Epithelial cell of prostate (primary cell): ENCODE measurements around the gene CCN6.
"Not testable (repeated sequence)": the region's sequence is repeated elsewhere in the genome, so short reads cannot be mapped to it uniquely, and the experiment has no call there.

Source experiments
- DNase-seq: peaks from one replicate; pipeline ENCODE4 v3.0.0-alpha.2; 2011; ENCODE audit warnings: low read depth, low spot score
- H3K27ac ChIP-seq: fragments of 450-650 bp; 2 replicates; pipeline ENCODE4 v1.5.1; 2017; ENCODE audit warnings: mild to moderate bottlenecking

The CCN6 gene

GRCh38 chr6:112029045-112029822 lies 24.7 kb upstream of the CCN6 start:
- DNase-seq: no peak
- H3K27ac ChIP-seq: no peak overlapping the region

- no peak overlapping the region for H3K27ac ChIP-seq
- no peak for DNase-seq
These were observed 23.5 kb upstream of the CCN6 start for GRCh38 chr6:112030206-112030960.

DNA sequence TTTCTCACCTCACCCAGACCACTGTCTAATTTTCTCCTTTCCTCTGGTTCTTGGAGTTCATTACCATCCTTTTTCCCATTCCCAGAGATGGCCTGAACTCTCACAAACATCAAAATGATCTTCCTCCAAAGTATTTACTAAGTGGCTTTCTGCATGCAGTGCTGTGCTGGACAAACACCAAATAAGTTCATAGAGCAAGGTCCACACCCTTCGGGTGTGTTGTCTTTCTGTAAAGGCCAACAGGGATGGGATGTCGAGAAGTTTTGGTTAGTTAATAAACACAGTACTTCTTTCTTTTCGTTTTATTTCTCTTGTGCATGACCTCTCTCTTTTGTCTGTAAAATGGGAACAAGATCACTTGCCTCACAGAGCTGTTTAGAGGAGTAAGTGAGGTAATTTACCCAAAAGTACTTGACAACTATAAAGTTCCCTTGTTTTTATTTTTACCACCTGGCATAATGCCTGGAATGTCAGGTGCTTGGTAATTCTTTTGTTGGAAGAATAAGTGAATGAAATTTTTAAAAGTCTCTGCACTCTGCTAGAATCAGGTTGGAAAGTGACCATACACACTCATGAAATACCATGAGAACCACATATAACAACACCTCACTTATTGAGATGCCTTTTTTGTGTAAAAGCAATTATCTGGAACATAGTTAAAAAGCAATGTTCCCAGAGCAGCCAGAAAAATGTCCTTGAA lies 22.8 kb upstream of the CCN6 start:
- no peak overlapping the region for H3K27ac ChIP-seq
- no peak for DNase-seq

DNA sequence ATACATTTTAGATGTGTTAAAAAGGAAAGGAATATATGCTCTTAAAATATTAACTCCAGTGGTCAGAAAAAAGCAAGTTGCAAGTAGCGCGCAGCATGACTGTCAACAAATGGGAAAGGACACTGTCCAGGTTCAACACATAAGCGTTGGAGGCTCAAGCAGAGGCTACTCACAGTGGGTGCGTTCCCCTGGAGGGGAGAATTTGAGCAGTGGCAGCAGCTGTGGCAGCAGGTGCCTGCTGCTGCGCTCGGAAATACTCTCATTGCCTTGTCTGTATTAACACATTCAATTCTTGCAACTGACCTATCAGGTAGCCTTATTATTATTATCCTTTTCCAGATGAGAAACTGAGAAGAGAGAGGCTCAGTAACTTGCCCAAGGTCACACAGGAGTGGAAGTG lies 21.9 kb upstream of the CCN6 start:
- H3K27ac ChIP-seq: no peak overlapping the region
- DNase-seq: no peak

DNA sequence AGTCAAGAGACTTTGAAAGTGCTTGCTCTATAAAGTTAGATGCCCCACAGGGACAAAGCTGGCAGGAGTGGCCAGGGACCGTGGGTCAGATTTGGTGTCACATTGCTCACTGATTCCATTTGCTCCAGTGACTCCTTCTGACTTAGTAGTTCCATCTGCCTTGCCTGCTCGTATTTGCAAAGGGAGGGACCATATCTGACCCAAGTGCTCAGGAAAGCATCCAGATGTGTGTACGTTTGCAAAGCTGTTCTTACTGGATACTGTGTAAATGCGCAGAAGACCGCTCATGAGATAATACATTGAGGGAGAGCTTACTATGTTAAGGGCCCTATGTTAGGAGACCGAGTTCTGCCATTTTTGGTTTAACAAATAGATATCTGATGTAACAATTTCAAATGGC lies 21.2 kb upstream of the CCN6 start:
- no peak overlapping the region for H3K27ac ChIP-seq
- DNase-seq: no peak

GRCh38 chr6:112033791-112034615 lies 19.9 kb upstream of the CCN6 start:
- no peak for DNase-seq
- H3K27ac ChIP-seq: no peak overlapping the region

DNA sequence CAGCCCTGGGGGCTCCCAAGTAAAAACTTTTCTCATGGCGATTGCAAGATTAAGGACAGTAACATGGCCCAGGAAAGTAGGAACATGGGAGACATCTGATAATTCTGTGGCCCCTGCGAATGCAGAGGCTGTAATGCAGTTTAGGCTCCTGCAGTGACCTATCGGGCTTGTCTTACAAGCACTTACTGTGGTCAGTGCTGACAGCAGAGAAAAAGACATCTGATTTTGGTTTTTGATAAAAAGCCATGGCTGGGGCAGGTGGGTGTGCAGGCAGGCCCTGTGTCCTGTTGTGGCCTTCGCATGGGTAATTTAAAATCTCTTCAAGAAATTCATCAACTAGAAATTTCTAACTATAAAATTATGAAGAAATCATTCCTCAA lies 19.3 kb upstream of the CCN6 start:
- no peak overlapping the region for H3K27ac ChIP-seq
- no peak for DNase-seq

GRCh38 chr6:112036088-112036637 lies 17.7 kb upstream of the CCN6 start:
- no peak for DNase-seq
- H3K27ac ChIP-seq: no peak overlapping the region

DNA sequence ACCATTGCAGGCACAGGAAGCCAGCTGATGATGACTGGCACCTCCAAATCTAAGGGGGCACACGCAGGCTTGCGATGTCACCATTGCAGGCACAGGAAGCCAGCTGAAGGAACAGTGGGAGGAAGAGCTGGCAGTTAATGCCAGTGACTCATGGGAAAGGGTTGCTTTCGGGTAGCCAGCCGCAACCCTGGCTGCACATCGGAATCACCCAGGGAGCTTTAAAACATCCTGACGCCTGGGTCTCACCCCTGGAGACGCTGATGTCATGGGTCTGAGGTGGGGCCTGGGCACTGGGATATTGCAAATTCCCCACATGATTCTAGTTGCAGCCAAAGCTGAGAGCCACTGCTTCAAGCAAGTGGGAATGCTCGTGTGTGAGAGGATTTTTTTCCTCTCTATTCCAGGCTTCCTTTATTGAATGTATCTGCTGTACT lies 16.1 kb upstream of the CCN6 start:
- DNase-seq: no peak
- no peak overlapping the region for H3K27ac ChIP-seq

- no peak overlapping the region for H3K27ac ChIP-seq
- DNase-seq: no peak
These were observed 15.6 kb upstream of the CCN6 start for GRCh38 chr6:112038268-112038667.

DNA sequence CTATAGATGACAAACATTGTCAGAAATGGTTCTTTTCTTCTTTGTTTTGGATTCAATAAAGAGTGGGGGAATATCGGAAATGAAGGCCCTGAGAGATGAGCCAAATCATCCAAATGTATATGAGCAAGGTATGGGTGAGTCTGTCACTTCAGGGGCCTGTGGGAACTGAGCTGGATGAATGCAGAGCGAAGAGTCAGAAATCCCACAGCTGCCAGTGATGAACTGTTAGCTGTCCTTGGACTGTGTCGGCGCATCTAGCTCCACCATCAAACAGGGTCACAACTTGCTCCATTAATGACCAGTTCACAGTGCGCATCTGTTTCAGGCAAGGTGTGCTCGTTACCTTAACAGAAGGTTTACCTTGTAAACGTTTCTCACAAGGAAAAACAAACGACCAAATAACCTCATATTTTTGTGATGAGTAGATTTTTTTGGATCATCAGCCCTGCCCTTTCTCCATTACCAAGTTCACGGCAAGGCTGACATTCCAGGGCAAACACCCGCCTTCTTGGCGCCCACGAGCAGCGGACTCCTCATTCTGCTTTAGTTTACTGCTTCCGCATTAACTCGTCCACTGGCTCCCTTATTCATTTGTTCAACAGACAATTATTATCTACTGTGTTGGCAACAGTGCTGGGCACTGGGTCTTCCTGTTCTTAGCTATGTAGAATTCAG lies 15.0 kb upstream of the CCN6 start:
- no peak overlapping the region for H3K27ac ChIP-seq
- no peak for DNase-seq

- no peak overlapping the region for H3K27ac ChIP-seq
- no peak for DNase-seq
These were observed 14.5 kb upstream of the CCN6 start for GRCh38 chr6:112039431-112039770.

DNA sequence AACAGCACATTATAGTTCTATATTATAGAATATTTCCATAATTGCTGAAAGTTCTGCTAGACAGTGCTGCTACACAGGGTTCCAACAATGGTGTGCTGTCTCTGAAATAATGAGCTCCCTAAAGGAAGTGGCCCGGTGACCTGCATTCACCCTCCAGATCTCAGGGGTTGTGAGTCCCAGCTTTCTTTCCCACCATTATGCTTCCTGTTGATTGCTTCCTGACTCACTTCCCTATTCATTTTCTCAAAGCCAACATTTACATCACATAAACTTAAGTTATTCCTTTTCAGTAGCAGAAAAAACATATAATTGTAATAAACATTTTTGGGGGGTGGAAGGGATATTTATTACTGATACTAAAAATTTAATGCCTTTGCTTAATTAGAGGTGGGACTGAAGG lies 12.9 kb upstream of the CCN6 start:
- no peak for DNase-seq
- H3K27ac ChIP-seq: no peak overlapping the region

- no peak overlapping the region for H3K27ac ChIP-seq
- DNase-seq: no peak
These were observed 12.4 kb upstream of the CCN6 start for GRCh38 chr6:112041535-112041934.

- DNase-seq: no peak
- H3K27ac ChIP-seq: peak overlapping the region; percentile 76
These were observed 10.6 kb upstream of the CCN6 start for GRCh38 chr6:112043032-112044007.

- no peak for DNase-seq
- no peak overlapping the region for H3K27ac ChIP-seq
These were observed 9.7 kb upstream of the CCN6 start for GRCh38 chr6:112044196-112044595.

DNA sequence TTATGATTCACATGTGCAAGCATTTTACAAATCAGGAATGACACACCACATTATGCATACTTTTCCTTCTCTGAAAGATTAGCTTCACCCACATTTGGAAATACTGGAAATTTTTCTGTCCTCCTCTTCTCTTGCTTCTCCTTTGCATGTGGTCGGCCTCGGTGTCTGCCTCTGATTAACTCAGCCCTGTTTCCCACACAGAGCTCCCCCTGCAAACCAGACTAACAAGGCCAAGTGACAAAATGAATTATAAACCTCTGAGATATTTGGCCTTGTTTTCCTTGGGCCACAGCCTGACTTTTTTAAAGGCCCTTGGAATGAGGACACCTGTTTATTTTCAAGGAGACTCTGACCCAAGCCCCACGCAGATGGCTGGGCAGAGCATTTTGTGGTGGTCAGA lies 9.0 kb upstream of the CCN6 start:
- no peak for DNase-seq
- H3K27ac ChIP-seq: no peak overlapping the region

GRCh38 chr6:112047523-112047922 lies 6.4 kb upstream of the CCN6 start:
- DNase-seq, H3K27ac ChIP-seq: not testable (repeated sequence)
